ENCODE results near the gene RAB10.
"Not testable (repeated sequence)": the region's sequence is repeated elsewhere in the genome, so short reads cannot be mapped to it uniquely, and the experiment has no call there.

The RAB10 gene

DNA sequence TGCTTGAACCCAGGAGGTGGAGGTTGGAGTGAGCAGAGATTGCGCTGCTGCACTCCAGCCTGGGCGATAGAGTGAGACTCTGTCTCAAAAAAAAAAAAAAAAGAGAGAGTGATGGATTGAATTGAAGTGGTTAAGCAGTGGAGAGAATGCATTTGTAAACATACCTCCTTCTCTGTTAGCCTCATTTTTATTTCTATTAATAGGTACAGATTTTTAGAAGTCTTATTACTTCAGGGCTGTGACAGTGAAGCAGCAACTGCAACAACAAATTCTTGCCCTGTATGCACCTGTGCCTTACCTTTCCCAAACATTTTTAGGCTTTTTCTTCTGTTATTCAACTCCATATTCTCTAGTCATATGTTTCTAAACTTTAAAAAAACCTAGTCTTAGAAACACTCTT, 55.5 kb downstream of the RAB10 start:
- no peak for DNase-seq (ENCODE audit: low spot score)

DNA sequence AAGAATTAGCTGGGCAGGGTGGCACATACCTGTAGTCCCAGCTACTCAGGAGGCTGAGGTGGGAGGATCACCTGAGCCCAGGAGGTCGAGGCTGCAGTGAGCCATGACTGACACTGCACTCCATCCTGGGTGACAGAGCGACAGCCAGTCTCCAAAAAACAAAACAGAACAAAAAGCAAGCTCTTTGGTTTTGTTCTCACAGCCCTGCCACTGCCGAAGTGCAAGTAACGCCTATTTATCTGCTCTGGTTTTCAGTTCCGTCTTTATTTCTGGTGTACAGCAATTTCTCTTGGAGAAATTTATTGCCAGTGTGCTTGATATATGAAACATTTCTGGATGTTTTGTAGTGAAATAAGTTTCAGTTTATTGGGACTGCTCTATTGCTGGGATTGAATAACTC, 61.9 kb downstream of the RAB10 start:
- no peak for DNase-seq (ENCODE audit: low spot score)

DNA sequence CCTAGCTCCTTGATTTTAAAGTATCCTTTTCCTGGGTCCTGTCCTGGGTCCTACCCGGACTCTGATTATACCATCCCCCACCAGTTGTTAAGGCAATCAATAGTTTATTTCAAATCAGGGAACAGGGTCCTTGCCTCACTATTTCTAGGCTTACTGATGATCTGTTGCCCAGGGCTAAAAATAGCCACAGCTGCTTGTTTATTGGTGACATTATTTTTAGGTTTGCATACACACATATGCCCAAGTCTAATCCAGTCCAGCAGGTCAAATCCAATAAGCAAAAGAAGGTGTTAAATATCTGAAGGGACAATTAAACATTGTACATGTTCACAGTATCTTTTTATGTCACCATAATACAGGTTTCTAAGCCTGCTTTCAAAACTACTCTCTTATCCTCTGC, 66.0 kb downstream of the RAB10 start:
- no peak for DNase-seq (ENCODE audit: low spot score)

DNA sequence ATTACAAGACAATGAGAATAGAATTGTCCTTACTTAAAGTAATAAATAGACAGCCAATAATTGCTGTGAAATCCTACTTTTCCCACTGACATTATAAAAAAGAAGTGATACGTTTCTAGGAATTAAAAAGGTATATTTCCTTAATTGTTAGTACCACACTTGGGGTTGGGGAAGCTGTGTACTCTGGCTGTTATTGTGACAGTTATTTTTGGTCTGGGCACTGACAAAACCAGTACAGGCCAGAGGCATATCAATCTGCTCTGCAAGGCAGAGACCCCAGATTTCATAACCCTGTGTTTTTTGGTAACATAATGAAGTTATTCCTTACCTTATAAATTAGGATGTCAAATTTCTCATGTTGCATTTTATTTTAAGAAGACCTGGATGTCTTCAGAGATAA, 66.5 kb downstream of the RAB10 start:
- no peak for DNase-seq (ENCODE audit: low spot score)

DNA sequence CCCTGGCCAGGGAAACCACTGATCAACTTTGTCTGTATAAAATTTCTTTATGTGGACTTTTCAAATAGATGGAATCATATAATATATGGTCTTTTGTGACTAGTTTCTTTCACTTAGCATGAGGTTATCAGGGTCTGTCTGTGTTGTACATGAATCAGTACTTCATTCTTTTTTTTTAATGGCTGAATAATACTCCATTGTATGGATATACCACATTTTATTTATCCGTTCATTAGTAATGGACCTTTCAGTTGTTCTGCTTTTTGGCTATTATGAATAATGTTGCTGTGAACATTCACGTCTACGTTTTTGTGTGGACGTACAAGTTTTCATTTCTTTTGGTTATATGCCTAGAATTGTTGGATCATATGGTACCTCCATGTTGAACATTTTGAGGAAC, 69.9 kb downstream of the RAB10 start:
- no peak for DNase-seq (ENCODE audit: low spot score)

DNA sequence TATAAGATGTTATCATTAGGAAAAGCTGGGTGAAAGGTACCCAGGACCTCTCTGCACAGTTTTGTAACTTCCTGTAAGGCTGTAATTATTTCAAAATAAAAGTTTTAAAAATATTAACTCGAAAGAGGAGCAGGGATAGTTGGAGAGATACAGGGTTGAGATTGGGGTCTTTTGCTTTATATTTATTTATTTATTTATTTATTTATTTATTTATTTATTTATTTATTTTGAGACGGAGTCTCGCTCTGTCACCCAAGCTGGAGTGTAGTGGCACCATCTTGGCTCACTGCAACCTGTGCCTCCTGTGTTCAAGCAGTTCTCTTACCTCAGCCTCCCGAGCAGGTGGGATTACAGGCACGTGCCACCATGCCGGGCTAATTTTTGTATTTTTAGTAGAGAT, 74.8 kb downstream of the RAB10 start:
- not testable (repeated sequence) for DNase-seq (ENCODE audit: low spot score)

DNA sequence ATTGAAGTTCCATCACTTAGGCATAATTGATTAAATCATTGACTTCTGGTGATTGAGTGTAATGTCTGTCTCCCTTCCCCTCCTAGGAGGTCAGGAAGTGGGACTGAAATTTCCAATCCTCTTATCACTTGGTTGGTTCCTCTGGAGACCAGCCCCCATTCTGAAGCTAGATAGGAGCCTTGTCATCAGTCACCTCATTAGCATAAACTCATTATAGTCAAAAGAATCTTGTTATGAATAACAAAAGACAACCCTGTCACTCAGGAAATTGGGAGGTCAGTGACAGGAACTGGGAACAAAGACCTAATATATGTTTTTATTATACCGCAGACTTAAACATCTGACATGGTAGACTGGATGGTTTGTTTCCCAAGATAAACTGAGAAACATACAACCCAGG, 78.3 kb downstream of the RAB10 start:
- DNase-seq (ENCODE audit: low spot score), result no peak

DNA sequence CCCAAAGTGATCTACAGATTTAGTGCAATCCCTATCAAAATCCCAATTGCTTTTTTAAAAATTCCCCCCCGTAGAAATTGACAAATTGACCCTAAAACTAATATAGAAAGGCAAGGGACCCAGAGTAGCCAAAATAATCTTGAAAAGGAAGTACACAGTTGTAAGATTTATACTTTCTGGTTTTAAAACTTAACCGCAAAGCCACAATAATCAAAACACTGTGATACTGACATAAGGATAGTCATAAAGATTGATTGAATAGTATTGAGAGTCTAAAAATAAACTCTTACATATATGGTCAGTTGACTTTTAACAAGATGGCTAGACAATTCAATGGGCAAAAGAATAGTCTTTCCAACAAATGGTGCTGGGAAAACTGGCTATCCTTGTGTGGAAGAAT, 80.3 kb downstream of the RAB10 start:
- no peak for DNase-seq (ENCODE audit: low spot score)

DNA sequence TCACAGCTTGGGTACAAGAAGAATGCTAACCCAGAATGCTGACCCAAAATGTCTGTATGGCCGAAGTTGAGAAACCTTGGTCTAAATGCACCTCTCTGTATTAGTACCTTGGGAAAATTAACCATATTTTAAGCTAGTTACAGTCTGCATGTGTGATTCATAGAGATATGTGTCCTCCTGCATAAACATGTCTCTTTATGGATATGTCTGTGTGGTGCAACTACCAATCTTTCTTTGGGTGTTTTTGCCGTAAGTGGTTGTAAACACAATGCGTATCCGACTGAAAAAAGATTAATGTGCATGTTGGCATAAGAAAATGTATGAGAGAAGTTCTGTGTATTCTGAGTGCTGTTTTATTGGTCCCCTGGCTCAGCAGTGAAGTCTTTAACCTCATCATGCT, 84.8 kb downstream of the RAB10 start:
- DNase-seq (ENCODE audit: low spot score), result no peak

DNA sequence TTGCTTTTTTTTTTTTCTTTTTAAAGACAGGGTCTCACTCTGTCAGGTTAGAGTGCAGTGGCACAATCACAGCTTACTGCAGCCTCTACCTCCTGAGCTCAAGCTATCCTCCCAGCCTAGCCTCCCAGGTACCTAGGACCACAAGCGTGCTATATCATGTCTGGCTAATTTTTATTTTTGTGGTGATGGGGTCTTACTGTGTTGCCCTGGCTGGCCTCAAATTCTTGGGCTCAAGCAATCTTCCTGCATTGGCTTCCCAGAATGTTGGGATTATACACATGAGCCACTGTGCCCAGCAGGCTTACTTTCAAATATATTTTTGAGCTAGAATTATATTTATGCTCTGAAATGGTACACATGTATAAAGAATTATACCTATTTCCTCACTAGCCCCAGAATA, 85.6 kb downstream of the RAB10 start:
- DNase-seq (ENCODE audit: low spot score), result no peak

DNA sequence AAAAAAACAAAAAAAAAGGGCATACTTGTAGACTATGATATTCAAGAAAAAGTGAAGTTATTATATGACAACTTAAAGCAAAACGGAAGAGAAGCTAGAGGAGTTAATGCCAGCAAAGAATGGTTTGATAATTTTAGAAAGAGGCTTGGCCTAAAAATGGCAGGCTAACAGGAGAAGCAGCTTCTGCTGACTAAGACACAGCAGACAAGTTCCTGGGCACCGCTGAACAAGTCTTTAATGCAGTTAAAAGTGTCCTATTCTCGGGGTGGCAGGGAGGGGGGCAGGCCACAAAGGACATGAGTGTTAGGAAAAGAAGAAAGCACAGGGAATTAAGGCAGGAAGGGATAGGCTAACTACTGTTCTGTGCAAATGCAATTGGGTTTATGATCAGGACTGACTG, 88.7 kb downstream of the RAB10 start:
- no peak for DNase-seq (ENCODE audit: low spot score)

DNA sequence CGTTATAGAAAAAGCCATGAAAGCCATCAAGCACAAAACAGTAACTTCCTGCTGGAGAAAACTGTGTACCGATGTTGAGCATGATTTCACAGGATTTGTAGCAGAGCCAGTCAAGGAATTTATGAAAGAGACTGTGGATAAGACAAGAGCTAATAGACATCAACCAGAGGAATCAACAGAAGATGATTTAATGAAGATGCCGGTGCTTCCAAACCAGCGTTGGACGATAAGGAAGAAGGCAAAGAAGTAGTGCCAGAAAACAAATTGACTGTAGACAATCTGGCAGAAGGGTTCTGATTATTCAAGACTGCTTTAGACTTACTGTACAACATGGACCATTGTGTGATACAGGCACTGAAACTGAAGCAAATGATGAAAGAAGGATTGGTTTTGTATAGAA, 89.5 kb downstream of the RAB10 start:
- DNase-seq (ENCODE audit: low spot score), result no peak

DNA sequence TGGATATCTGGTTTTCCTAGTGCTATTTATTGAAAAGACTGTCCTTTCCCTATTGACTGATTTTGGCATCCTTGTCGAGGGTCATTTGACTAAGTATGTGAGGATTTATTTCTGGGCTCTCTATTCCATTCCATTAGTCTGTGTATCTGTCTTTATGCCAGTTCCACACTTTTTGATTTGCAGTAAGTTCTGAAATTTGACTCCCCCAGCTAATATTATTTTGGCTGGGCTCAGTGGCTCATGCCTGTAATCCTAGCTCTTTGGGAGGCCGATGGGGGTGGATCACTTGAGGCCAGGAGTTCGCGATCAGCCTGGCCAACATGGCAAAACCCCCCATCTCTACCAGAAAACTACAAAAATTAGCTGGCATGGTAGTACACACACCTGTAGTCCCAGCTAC, 92.2 kb downstream of the RAB10 start:
- no peak for DNase-seq (ENCODE audit: low spot score)

DNA sequence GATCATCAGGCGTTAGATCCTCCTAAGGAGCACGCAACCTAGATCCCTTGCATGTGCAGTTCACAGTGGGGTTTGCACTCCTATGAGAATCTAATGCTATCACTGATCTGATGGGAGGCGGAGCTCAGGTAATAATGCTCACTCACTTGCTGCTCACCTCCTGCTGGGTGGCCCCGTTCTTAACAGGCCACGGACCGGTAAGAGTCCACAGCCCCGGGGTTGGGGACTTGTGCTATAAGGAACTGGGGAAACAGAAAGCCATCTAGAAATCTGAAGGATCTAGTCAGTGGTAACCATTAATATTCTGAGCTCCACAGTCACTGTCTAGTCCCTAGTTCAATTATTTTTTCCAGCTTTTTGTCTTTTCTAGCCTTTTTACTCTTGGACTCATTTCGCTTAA, 94.3 kb downstream of the RAB10 start:
- DNase-seq (ENCODE audit: low spot score), result no peak

DNA sequence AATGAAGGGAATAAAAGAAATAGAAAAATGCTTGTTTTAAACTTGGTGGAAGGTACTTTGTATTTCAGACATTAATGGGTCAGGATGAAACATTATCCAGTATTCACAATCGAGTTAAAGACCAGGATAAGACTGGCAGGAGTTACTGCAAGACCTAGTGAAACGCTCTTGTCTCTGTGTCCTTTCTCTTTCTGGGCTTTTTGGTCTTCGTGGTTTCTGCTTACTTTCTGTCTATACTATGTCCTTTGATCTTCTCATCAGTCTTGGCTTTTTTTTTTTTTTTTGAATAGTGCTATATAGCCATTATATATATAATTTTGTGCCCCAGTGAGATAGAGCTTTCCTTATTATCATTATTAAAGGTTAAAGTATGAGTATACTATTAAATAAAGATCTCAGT, 96.9 kb downstream of the RAB10 start:
- no peak for DNase-seq (ENCODE audit: low spot score)

DNA sequence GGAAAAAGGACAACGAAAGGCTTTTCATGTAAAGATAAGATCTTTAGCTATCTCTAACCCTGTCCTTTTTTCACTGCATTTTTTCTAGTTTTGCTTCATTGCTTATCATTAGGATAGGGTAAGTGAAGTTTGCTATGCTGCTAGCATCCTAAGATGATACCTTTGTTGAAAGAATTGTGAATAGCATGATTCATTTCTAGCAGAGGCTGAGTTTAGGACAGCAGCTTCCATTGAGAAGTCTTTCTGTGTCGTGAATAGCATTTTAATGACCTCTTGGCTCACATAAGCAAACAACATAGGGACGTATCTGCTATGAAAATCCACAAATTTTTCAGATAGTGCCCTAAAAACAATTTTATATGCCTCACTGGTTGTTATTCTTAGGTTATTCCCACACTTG, 102.6 kb downstream of the RAB10 start:
- DNase-seq (ENCODE audit: low spot score), result no peak

DNA sequence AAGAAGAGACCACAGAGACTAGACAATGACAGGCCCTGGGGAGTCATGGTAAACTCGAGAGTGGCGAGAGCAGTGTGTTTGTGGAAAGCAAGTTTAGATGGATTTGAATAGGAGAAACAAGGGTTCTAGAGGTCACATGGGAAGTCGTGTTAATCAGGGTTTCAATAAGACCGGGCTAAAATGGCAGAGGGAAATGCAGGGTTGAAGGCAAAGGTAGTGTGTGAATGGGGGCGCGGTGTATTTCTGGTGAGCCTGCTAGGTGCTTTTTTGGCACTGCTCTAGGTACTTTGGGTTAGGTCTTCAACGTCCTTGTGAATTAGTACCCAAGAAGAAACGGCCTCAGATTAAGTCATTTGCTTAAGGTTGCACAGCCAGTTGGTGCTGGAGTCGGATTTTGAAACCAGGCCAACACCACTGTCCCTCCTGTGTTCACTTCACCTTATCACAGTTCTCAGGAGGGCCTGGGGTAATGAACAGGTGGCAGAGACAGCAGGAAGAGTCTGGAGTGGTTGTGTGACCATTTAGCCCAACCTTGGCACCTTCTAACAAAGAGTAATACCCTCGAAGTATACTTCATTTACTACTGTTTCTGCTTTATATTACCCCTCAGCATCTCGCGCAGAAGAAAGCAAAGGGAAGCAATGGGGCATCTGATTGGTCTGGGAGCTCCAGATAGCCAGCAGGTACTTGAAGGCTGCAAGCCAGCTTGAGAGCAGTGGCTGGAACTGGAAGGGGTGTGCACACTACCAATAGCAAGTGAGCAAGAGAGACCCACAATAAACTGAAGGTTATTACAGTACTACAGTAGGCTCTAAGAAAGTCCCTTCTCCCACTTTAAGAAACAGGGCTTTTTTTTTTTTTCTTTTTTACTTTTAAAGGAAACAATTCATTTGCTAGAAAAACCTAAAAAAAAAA, 105.6 kb downstream of the RAB10 start:
- no peak for DNase-seq (ENCODE audit: low spot score)

DNA sequence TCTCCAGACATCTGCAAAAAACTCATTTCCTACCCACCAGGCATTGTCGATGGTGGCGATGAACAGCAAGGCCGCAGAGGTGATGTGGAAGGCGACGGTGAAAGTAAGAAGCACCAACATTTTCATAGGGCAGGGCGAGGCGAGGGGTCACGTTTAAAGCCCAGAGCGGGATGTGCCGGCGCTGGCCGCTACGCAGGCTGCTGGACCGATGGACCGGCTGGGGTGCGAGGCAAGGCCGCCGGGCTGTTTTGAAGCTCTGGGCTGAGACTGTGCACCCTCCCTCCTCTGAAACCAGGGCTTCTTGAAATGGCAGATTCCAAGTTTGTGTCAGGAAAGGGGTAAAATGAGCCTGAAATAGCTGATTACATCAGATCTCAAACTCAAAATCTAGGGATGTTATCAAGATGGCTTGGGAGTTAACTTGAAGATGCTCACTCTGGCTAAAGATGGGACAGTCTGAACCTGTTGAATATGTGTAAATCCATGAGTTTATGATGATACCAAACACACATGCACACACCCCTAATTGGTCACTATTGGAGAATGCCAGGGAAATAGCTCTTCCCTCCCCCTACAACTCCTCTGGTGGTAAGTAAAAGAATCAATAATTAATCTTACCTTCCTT, 107.4 kb downstream of the RAB10 start:
- no peak for DNase-seq (ENCODE audit: low spot score)

DNA sequence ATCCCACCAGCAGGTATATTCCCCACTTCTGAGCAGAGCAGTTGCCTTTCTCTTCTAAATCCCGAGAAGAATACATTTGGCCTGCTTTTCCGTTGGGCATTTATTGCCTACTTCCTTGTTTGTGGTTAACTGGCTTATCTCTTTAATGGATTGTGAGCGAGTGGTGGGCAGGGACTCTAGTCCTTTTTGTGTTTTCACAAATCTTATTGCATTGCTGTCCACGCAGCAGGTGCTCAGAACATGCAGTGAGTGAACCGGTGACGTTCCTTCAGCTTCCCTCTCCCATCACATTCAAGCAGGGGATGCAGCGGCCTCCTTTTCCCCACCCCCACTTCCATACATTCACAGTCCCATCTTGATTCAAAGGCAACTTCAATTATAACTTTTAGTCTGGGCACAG, 110.1 kb downstream of the RAB10 start:
- DNase-seq (ENCODE audit: low spot score), result no peak

DNA sequence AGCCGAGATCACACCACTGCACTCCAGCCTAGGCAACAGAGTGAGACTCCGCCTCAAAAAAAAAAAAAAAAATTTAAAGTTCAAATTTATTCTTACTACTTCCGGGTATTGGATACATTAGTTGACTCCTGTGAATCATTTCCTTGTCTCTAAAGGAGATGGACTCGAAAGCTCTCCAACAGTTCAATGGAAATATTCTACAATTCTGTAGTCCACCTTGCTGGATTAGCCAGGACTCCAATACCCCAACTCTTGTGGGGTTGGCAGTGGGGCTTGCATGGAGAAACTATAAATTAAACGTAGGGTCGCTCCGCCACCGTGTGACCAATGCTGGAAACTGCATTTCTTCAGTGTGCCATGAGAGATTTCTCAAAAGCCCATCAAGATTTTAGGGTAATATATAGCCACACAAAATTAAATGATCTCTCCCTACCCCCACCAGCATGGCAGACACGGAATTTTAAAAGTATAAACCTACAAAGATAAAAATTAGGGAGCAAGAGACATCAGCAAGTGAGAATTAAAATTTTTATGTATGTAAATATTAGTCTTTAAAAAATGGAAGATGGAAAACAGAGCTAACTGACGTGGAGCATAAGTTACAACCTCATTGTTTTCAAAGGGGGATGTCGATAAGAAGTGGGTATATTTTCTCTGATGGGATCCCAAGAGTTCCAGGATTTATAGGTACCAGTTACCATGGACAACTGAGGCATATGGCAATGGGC, 111.2 kb downstream of the RAB10 start:
- peak; percentile 40 for DNase-seq (ENCODE audit: low spot score)

DNA sequence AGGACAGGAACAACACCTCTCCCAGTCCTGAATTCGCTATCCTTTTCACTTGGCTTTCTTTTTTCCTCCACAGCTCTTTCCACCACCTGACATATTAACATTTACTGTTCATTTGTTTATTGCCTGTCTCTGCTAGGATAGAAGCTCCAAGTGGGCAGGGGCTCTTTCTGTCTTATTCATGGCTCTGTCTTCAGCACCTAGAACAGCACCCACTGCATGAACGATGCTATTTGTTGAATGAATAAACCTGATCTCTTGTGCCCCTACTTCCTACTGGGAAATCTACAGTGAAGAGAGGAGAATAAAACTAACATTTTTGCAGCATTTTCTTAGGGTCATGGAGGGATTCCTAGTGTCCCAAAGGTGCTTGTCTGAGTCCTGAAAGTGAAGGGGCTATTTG, 114.6 kb downstream of the RAB10 start:
- DNase-seq (ENCODE audit: low spot score), result no peak

DNA sequence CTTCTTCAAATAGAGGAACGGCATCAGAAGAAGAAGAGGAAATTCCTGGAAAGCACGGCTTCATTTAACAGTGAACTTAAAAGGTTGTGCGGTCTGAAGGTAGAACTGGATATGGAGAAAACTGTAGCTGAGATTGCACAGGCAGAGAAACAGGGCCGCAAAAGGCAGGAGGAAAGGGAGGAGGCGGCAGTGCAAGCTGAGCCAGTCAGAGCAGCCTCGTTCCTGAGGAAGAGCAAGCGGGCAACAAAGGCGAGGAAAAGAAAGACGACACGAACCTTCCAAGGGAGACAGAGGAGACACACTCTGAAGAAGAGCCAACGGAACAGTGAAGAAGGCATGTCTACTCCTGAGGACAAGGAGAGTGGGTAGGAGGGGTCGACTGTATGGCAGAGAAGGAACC, 116.4 kb downstream of the RAB10 start:
- DNase-seq (ENCODE audit: low spot score), result no peak

DNA sequence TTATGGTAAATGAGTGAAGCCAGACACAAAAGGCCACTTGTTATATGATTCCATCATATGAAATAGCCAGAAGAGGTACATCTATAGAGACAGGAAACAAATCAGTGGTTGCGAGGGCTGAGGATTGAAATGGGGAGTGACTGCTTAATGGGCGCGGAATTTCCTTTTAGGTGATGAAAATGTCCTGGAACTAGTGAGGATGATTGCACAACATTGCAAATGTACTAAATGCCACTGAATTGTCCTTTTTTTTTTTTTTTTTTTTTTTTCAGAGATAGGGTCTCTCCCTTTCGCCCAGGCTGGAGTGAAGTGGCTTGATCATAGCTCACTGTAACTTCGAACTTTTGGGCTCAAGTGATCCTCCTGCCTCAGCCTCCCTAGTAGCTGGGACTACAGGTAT, 123.7 kb downstream of the RAB10 start:
- no peak for DNase-seq (ENCODE audit: low spot score)

Measured in CD4-positive, alpha-beta T cell treated with Interleukin-6 at 100 ng/mL for 8 hours (primary cell).